SK-N-SH treated with all-trans-retinoic acid at 6 μM for 48 hours (cell line): ENCODE data around the gene SCN4A.
A peak's percentile ranks its signal among the peaks of the same experiment; 100 is the strongest.

Source experiments
- ATAC-seq: fragments of 200-7000 bp; cut with Tn5 transposase; 3 replicates; pipeline ENCODE4 v1.9.1; 2020; ENCODE audit warnings: mild to moderate bottlenecking, moderate library complexity
- ARNTL ChIP-seq: fragments of 450-650 bp; formaldehyde crosslinking; IDR thresholded peaks from 2 replicates; pipeline ENCODE4 v1.5.0; 2020; ENCODE audit warnings: low read depth, mild to moderate bottlenecking, moderate library complexity, borderline replicate concordance
- BACH2 ChIP-seq: fragments of 250-450 bp; sonication (Bioruptor Pico); IDR thresholded peaks from 2 replicates; pipeline ENCODE4 v1.9.0; 2021; ENCODE audit warnings: mild to moderate bottlenecking, borderline replicate concordance
- CSDC2 ChIP-seq: fragments of 250-450 bp; sonication (Bioruptor Pico); IDR thresholded peaks from 2 replicates; pipeline ENCODE4 v1.5.0; 2020; ENCODE audit warnings: mild to moderate bottlenecking, moderate library complexity
- CSRNP3 ChIP-seq: fragments of 250-450 bp; sonication (Bioruptor Pico); IDR thresholded peaks from 2 replicates; pipeline ENCODE4 v1.5.1; 2021; ENCODE audit warnings: mild to moderate bottlenecking, moderate library complexity
- ESRRG ChIP-seq: fragments of 250-450 bp; sonication (Bioruptor Pico); IDR thresholded peaks from 2 replicates; pipeline ENCODE4 v1.6.1; 2021; ENCODE audit warnings: mild to moderate bottlenecking
- ISL1 ChIP-seq: fragments of 250-450 bp; sonication (Bioruptor Pico); IDR thresholded peaks from 2 replicates; pipeline ENCODE4 v2.1.2; 2022; ENCODE audit warnings: mild to moderate bottlenecking, moderate library complexity
- OSR1 ChIP-seq: fragments of 250-450 bp; sonication (Bioruptor Pico); IDR thresholded peaks from 2 replicates; pipeline ENCODE4 v1.8.0; 2022; ENCODE audit warnings: moderate library complexity, mild to moderate bottlenecking, inconsistent platforms
- PATZ1 ChIP-seq: fragments of 250-450 bp; sonication (Bioruptor Pico); IDR thresholded peaks from 2 replicates; pipeline ENCODE4 v1.8.0; 2020; ENCODE audit warnings: mild to moderate bottlenecking, moderate library complexity, borderline replicate concordance
- POU6F1 ChIP-seq: fragments of 250-450 bp; sonication (Bioruptor Pico); IDR thresholded peaks from 2 replicates; pipeline ENCODE4 v1.8.0; 2021; ENCODE audit warnings: low read depth, mild to moderate bottlenecking, moderate library complexity, borderline replicate concordance
- PPARA ChIP-seq: fragments of 250-450 bp; sonication (Bioruptor Pico); IDR thresholded peaks from 2 replicates; pipeline ENCODE4 v1.5.0; 2020; ENCODE audit warnings: mild to moderate bottlenecking, borderline replicate concordance
- RARB ChIP-seq: fragments of 250-450 bp; sonication (Bioruptor Pico); IDR thresholded peaks from 2 replicates; pipeline ENCODE4 v1.8.0; 2021; ENCODE audit warnings: mild to moderate bottlenecking, moderate library complexity
- TCF4 ChIP-seq: fragments of 250-450 bp; sonication (Bioruptor Pico); IDR thresholded peaks from 2 replicates; pipeline ENCODE4 v1.8.0; 2021; ENCODE audit warnings: mild to moderate bottlenecking, moderate library complexity, borderline replicate concordance
- TOX ChIP-seq: fragments of 250-450 bp; sonication (Bioruptor Pico); IDR thresholded peaks from 2 replicates; pipeline ENCODE4 v1.8.0; 2021; ENCODE audit warnings: mild to moderate bottlenecking, moderate library complexity, borderline replicate concordance
- ZC3H10 ChIP-seq: fragments of 250-450 bp; sonication (Bioruptor Pico); IDR thresholded peaks from 2 replicates; pipeline ENCODE4 v1.5.1; 2021; ENCODE audit warnings: mild to moderate bottlenecking, moderate library complexity
- ZFP3 ChIP-seq: fragments of 250-450 bp; sonication (Bioruptor Pico); IDR thresholded peaks from 2 replicates; pipeline ENCODE4 v1.5.0; 2020; ENCODE audit warnings: mild to moderate bottlenecking, moderate library complexity
- ZFP30 ChIP-seq: fragments of 450-650 bp; formaldehyde crosslinking; IDR thresholded peaks from 2 replicates; pipeline ENCODE4 v1.5.0; 2022; ENCODE audit warnings: mild to moderate bottlenecking, moderate library complexity
- ZNF565 ChIP-seq: fragments of 450-650 bp; formaldehyde crosslinking; conservative IDR thresholded peaks from 2 replicates; pipeline ENCODE4 v1.5.0; 2020; ENCODE audit warnings: low read depth, mild to moderate bottlenecking, moderate library complexity
- ZNF70 ChIP-seq: fragments of 450-650 bp; formaldehyde crosslinking; IDR thresholded peaks from 2 replicates; pipeline ENCODE4 v1.5.0; 2020; ENCODE audit warnings: mild to moderate bottlenecking, moderate library complexity
- ZNF8 ChIP-seq: fragments of 450-650 bp; formaldehyde crosslinking; IDR thresholded peaks from 2 replicates; pipeline ENCODE4 v1.5.0; 2020; ENCODE audit warnings: mild to moderate bottlenecking, moderate library complexity
- TF ChIP-seq, protein P1 (sequence below): fragments of 250-450 bp; sonication (Bioruptor Pico); IDR thresholded peaks from 2 replicates; pipeline ENCODE4 v1.5.0; 2020; ENCODE audit warnings: mild to moderate bottlenecking, moderate library complexity

The SCN4A gene

DNA sequence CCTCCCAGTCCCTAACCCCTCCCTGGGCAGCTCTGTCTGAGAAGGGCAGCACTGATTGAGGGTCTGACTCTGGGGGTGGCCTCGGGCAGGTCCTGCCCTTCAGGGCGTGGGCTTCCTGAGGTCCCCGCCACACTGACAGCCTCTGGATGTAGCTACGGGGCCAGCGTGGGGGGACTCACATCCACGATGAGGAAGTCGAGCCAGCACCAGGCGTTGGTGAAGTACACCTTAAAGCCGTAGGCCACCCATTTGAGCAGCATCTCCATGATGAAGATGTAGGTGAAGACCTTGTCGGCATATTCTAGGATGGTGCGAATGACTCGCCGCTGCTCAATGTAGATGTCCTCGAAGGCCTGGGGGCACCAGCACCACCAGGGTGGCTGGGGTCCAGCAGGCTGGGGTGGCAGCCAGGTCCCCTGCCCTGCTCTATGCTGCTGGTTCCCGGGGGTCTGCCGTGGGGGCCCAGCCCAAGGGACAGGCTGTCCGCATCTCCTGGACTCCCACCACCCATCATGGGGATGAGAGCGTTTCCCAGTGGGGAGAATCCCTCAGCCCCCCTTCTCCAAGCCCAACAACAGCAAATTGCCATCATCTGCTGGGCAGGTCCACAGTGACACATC lies 24.9 kb downstream of the SCN4A start:
- no peak for ATAC-seq
- TF ChIP-seq ESRRG (CRISPR knock-in tag), result no peak
- TF ChIP-seq CSRNP3 (CRISPR knock-in tag), result no peak
- TF ChIP-seq ZFP3 (CRISPR knock-in tag), result no peak
- TF ChIP-seq TCF4 (CRISPR knock-in tag), result no peak
- TF ChIP-seq RARB (CRISPR knock-in tag), result no peak
- TF ChIP-seq ZFP30 (CRISPR knock-in tag), result no peak
- no peak for TF ChIP-seq PATZ1 (CRISPR knock-in tag)
- no peak for TF ChIP-seq ISL1 (CRISPR knock-in tag)
- no peak for TF ChIP-seq POU6F1 (CRISPR knock-in tag)
- no peak for TF ChIP-seq ZNF70
- TF ChIP-seq, protein P1, sequence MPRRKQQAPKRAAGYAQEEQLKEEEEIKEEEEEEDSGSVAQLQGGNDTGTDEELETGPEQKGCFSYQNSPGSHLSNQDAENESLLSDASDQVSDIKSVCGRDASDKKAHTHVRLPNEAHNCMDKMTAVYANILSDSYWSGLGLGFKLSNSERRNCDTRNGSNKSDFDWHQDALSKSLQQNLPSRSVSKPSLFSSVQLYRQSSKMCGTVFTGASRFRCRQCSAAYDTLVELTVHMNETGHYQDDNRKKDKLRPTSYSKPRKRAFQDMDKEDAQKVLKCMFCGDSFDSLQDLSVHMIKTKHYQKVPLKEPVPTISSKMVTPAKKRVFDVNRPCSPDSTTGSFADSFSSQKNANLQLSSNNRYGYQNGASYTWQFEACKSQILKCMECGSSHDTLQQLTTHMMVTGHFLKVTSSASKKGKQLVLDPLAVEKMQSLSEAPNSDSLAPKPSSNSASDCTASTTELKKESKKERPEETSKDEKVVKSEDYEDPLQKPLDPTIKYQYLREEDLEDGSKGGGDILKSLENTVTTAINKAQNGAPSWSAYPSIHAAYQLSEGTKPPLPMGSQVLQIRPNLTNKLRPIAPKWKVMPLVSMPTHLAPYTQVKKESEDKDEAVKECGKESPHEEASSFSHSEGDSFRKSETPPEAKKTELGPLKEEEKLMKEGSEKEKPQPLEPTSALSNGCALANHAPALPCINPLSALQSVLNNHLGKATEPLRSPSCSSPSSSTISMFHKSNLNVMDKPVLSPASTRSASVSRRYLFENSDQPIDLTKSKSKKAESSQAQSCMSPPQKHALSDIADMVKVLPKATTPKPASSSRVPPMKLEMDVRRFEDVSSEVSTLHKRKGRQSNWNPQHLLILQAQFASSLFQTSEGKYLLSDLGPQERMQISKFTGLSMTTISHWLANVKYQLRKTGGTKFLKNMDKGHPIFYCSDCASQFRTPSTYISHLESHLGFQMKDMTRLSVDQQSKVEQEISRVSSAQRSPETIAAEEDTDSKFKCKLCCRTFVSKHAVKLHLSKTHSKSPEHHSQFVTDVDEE (CRISPR knock-in tag), result no peak
- TF ChIP-seq TOX (CRISPR knock-in tag), result no peak
- TF ChIP-seq PPARA (CRISPR knock-in tag), result no peak

DNA sequence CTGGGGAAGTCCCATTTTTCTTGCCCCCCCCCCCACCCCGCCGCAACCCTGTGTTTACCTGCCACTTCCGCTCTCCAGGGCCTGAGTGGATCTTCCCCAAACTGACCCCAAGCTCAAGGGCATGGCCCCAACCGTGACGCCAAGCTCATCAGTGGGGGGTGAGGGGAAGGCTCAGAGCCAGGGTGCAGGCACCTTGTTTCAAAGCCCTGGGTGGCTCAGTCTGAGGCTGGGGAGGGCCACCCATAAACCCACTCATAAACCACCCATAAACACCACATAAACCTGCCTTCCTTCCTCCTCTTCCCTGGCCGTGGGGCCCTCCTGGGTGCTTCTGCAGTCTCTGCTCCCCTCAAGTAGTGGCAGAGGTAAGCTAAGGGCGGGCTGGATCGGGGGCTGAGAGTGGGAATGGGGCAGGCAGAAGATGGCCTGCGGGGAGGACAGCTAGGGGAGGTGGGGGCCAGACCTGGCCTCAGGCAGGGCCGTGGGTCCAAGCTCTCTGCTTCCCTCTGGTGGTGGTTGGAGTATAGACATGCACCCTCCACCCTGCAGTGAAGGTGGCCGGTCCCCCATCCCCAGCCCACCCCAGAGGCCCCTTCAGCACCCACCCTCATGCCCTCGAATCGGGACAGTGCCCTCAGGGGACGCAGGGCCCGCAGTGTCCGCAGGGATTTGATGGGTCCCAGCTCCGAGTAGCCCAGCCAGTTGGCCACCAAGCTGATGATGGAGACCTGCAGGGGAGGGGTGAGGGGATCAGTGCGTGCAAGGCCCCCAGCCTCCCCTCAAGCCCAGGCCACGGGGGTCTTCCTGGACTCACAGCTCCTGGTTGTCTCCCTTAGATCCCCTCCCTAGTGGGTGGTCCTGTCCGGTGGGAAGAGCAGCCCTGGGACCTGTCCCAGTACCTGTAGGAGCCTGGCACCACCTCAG lies 26.0 kb downstream of the SCN4A start:
- peak; percentile 93 for ATAC-seq
- TF ChIP-seq POU6F1 (CRISPR knock-in tag), result no peak
- TF ChIP-seq TCF4 (CRISPR knock-in tag), result no peak
- TF ChIP-seq CSRNP3 (CRISPR knock-in tag), result no peak
- no peak for TF ChIP-seq ZC3H10 (CRISPR knock-in tag)
- TF ChIP-seq ARNTL (CRISPR knock-in tag), result no peak
- no peak for TF ChIP-seq ZNF565 (CRISPR knock-in tag)
- no peak for TF ChIP-seq ZFP3 (CRISPR knock-in tag)
- TF ChIP-seq ZNF70, result no peak
- no peak for TF ChIP-seq OSR1 (CRISPR knock-in tag)
- no peak for TF ChIP-seq CSDC2 (CRISPR knock-in tag)
- no peak for TF ChIP-seq BACH2 (CRISPR knock-in tag)
- no peak for TF ChIP-seq PPARA (CRISPR knock-in tag)
- no peak for TF ChIP-seq RARB (CRISPR knock-in tag)
- TF ChIP-seq TOX (CRISPR knock-in tag), result no peak
- TF ChIP-seq PATZ1 (CRISPR knock-in tag), result no peak
- TF ChIP-seq, protein P1 (CRISPR knock-in tag), result no peak
- TF ChIP-seq ZNF8, result no peak
- TF ChIP-seq, all 23 proteins: peak for 0
